ENCODE data around the gene TCHHL1.

DNA sequence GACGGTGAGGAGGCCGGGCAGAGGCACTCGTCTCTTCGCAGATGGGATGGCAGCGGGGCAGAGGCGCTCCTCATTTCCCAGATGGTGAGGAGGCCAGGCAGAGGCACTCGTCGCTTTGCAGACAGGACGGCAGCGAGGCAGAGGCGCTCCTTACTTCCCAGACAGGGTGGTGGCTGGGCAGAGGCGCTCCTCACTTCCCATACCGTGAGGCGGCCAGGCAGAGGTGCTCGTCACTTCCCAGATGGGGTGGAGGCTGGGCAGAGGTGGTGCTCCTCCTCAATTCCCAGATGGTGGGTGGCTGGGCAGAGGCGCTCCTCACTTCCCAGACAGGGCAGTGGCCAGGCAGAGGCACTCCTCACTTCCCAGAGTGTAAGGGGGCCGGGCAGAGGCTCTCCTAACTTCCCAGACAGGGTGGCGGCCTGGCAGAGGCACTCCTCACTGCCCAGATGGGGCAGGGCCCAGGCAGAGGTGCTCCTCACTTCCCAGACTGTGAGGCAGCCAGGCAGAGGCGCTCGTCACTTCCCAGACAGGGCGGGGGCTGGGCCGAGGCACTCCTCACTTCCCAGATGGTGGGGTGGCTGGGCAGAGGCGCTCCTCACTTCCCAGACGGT is 9.9 kb downstream of the TCHHL1 start:
- TF ChIP-seq, protein P1, sequence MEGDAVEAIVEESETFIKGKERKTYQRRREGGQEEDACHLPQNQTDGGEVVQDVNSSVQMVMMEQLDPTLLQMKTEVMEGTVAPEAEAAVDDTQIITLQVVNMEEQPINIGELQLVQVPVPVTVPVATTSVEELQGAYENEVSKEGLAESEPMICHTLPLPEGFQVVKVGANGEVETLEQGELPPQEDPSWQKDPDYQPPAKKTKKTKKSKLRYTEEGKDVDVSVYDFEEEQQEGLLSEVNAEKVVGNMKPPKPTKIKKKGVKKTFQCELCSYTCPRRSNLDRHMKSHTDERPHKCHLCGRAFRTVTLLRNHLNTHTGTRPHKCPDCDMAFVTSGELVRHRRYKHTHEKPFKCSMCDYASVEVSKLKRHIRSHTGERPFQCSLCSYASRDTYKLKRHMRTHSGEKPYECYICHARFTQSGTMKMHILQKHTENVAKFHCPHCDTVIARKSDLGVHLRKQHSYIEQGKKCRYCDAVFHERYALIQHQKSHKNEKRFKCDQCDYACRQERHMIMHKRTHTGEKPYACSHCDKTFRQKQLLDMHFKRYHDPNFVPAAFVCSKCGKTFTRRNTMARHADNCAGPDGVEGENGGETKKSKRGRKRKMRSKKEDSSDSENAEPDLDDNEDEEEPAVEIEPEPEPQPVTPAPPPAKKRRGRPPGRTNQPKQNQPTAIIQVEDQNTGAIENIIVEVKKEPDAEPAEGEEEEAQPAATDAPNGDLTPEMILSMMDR (IDR thresholded peaks at IDR 0.05) = no peak
- TF ChIP-seq POLR2A (IDR thresholded peaks at IDR 0.05) (no peak), EP300 (IDR thresholded peaks at IDR 0.05) (no peak)

Measured in ovary (tissue), 3 donors.